Cardiac fibroblast (primary cell): ENCODE data around the gene SLC27A5.
"Not testable (repeated sequence)": the region's sequence is repeated elsewhere in the genome, so short reads cannot be mapped to it uniquely, and the experiment has no call there.

Experiments
- DNase-seq, 2 donors: peaks; one replicate each; pipeline versions ENCODE4 v3.0.0 to v3.0.0-alpha.2; 2010; ENCODE audit warnings: low read depth in 2 of 2
- H3K4me3 ChIP-seq, 2 donors: replicated peaks in 1 of 2; 1 replicate in 1 of 2; 2 replicates in 1 of 2; pipeline ENCODE4 v1.5.1; 2011; ENCODE audit warnings: low read depth in 2 of 2, low read length in 2 of 2, mild to moderate bottlenecking in 2 of 2, moderate library complexity in 1 of 2
- CTCF ChIP-seq: IDR thresholded peaks from one replicate; pipeline ENCODE4 v1.5.1; 2011; ENCODE audit warnings: low read depth, mild to moderate bottlenecking, low read length, inconsistent platforms

SLC27A5 gene

GRCh38 chr19:58491393-58491792 lies 20.4 kb downstream of the SLC27A5 start:
- no peak for DNase-seq
- TF ChIP-seq CTCF: no peak
- H3K4me3 ChIP-seq: no peak overlapping the region

GRCh38 chr19:58484349-58484748 lies 27.4 kb downstream of the SLC27A5 start:
- DNase-seq, H3K4me3 ChIP-seq: not testable (repeated sequence)

- DNase-seq: no peak
- H3K4me3 ChIP-seq: no peak overlapping the region
- no peak for TF ChIP-seq CTCF
These were observed 28.0 kb downstream of the SLC27A5 start for GRCh38 chr19:58483776-58484175.

- no peak for DNase-seq
- TF ChIP-seq CTCF: no peak
- no peak overlapping the region for H3K4me3 ChIP-seq
These were observed 29.4 kb downstream of the SLC27A5 start for GRCh38 chr19:58482372-58482771.

GRCh38 chr19:58480831-58481230 lies 31.0 kb downstream of the SLC27A5 start:
- no peak overlapping the region for H3K4me3 ChIP-seq
- TF ChIP-seq CTCF: no peak
- DNase-seq: no peak

- TF ChIP-seq CTCF: no peak
- H3K4me3 ChIP-seq: no peak overlapping the region
- DNase-seq: no peak
These were observed 31.3 kb downstream of the SLC27A5 start for GRCh38 chr19:58480481-58480830.

- no peak for TF ChIP-seq CTCF
- no peak for DNase-seq
- no peak overlapping the region for H3K4me3 ChIP-seq
These were observed 31.9 kb downstream of the SLC27A5 start for GRCh38 chr19:58479736-58480480.
